ENCODE data around the gene RILP. TPM values are rescaled to one million over a fixed set of nuclear protein-coding genes. Genes with fewer than 3 reads are reported as not detected.
"Not testable (repeated sequence)": the region's sequence is repeated elsewhere in the genome, so short reads cannot be mapped to it uniquely, and the experiment has no call there.

Gene RILP
- total RNA-seq, 1 donor from 2014 or later, result 7.9 TPM

DNA sequence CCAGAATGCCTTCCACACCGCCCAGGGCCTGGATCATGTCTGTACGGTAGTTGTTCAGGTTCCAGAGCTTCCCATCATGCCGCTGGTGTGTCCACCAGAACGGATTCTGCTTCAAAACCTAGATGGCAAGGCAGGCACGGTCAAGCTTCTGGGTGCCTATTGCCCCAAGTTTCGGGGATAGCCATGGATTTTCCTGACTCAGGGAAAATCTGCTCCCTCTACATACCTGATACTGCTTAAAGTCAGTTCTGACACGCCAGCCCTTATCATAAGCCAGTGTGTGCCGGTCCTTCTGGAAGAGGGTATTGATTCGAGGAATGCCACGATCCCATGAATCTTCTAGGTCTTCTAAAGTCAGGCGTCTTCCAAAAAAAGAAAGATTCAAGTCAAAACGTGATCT, 11.4 kb upstream of the RILP start:
- Histone ChIP-seq H3K27me3 (ENCODE audit: control insufficient read depth, insufficient read depth, low read length) (no peaks in the 10 kb centered on the region), H3K4me3 (ENCODE audit: low read depth, low read length) (no peak overlapping the region), H3K36me3 (ENCODE audit: control insufficient read depth, insufficient read depth, low read length) (peaks cover 1% of the 10 kb centered on the region)
- DNase-seq (ENCODE audit: low read depth), result no peak
- no peak for TF ChIP-seq CTCF (IDR thresholded peaks at IDR 0.05; ENCODE audit: insufficient read depth, low read length, poor library complexity, severe bottlenecking)

DNA sequence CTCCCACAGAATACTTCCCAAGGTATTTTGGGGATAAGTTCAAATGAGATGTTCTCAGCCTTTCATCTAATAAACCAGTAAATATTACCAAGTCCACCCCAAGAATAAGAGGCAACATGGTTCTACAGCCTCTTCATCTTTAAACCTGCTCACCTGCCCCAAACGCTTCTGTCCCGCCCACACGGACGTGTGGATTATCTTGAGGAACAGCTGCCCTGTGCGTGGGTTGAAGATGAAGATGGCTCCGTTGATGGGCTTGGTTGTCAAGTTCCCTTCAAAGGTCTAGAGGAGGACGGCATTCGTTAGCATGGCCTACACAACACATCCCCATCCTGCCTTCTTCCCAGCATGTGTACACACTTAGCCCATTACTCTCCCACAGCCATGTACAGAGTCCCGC, 8.4 kb upstream of the RILP start:
- DNase-seq (ENCODE audit: low read depth), result no peak
- TF ChIP-seq CTCF (IDR thresholded peaks at IDR 0.05; ENCODE audit: insufficient read depth, low read length, poor library complexity, severe bottlenecking), result no peak
- H3K4me3 ChIP-seq (ENCODE audit: low read depth, low read length), result no peak overlapping the region
- H3K27me3 ChIP-seq (ENCODE audit: control insufficient read depth, insufficient read depth, low read length), result no peaks in the 10 kb centered on the region
- H3K36me3 ChIP-seq (ENCODE audit: control insufficient read depth, insufficient read depth, low read length), result peaks cover 5% of the 10 kb centered on the region

DNA sequence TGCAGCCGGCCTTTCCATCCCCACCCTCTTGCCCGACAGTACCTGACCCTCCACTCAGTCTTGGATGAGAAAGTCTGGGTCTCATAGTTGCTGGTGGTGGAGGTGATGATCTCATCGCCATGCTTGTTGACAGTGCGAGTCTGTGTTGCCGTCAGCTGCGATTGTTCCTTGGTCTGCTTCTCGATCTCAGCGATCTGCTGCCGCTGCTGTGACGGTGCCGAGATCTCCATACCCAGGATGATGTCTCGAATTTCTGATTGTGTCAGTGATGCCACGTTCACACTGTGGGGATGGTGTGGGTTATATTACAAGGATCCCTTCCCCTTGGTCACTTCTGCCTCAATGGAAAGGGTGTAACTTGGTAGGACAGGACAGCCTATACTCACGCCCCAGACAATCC, 4.1 kb upstream of the RILP start:
- Histone ChIP-seq H3K27me3 (ENCODE audit: control insufficient read depth, insufficient read depth, low read length) (no peaks in the 10 kb centered on the region), H3K4me3 (ENCODE audit: low read depth, low read length) (no peak overlapping the region), H3K36me3 (ENCODE audit: control insufficient read depth, insufficient read depth, low read length) (peaks cover 9% of the 10 kb centered on the region)
- no peak for TF ChIP-seq CTCF (IDR thresholded peaks at IDR 0.05; ENCODE audit: insufficient read depth, low read length, poor library complexity, severe bottlenecking)
- no peak for DNase-seq (ENCODE audit: low read depth)

DNA sequence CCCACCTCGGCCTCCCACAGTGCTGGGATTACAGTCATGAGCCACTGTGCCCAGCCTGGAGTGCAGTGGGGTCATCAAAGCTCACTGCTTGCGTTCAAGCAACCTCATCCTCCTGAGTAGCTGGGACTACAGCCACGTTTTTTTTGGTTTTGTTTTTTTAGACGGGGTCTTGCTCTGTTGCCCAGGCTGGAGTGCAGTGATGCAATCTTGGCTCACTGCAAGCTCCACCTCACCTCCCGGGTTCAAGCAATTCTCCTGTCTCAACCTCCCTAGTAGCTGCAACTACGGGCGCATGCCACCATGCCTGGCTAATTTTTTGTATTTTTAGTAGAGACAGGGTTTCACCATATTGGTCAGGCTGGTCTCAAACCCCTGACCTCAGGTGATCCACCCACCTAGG, 3.1 kb upstream of the RILP start:
- not testable (repeated sequence) for H3K36me3 ChIP-seq (ENCODE audit: control insufficient read depth, insufficient read depth, low read length); H3K27me3 ChIP-seq (ENCODE audit: control insufficient read depth, insufficient read depth, low read length); DNase-seq (ENCODE audit: low read depth); H3K4me3 ChIP-seq (ENCODE audit: low read depth, low read length)

- Histone ChIP-seq H3K4me3 (ENCODE audit: low read depth, low read length) (no peak overlapping the region), H3K36me3 (ENCODE audit: control insufficient read depth, insufficient read depth, low read length) (peaks cover 9% of the 10 kb centered on the region), H3K27me3 (ENCODE audit: control insufficient read depth, insufficient read depth, low read length) (no peaks in the 10 kb centered on the region)
- no peak for DNase-seq (ENCODE audit: low read depth)
- no peak for TF ChIP-seq CTCF (IDR thresholded peaks at IDR 0.05; ENCODE audit: insufficient read depth, low read length, poor library complexity, severe bottlenecking)
Measured at GRCh38 chr17:1651559-1651844, 1.8 kb upstream of the RILP start.

GRCh38 chr17:1650731-1651558, 1.3 kb upstream of the RILP start:
- Histone ChIP-seq H3K27me3 (ENCODE audit: control insufficient read depth, insufficient read depth, low read length) (no peaks in the 10 kb centered on the region), H3K4me3 (ENCODE audit: low read depth, low read length) (no peak overlapping the region), H3K36me3 (ENCODE audit: control insufficient read depth, insufficient read depth, low read length) (peaks cover 9% of the 10 kb centered on the region)
- no peak for DNase-seq (ENCODE audit: low read depth)
- no peak for TF ChIP-seq CTCF (IDR thresholded peaks at IDR 0.05; ENCODE audit: insufficient read depth, low read length, poor library complexity, severe bottlenecking)
